RWPE2 (cell line): Measurements from ENCODE around the gene SLC8A2.

ENCODE experiments used
- ATAC-seq: fragments of 200-7000 bp; cut with Tn5 transposase; 3 replicates; pipeline ENCODE4 v1.9.1; 2021; ENCODE audit warnings: low read depth
- DNase-seq: peaks from one replicate; pipeline ENCODE4 v3.0.0-alpha.2; 2020; ENCODE audit warnings: low spot score
- H3K27ac ChIP-seq: fragments of 450-650 bp; 2 replicates; pipeline ENCODE4 v1.5.1; 2017; ENCODE audit warnings: mild to moderate bottlenecking; ENCODE audit not compliant: poor library complexity, severe bottlenecking
- H3K27me3 ChIP-seq: fragments of 250-450 bp; sonication (Bioruptor Pico); 2 replicates; pipeline ENCODE4 v1.5.1; 2021; ENCODE audit warnings: mild to moderate bottlenecking, moderate library complexity; ENCODE audit not compliant: insufficient read depth, poor library complexity, severe bottlenecking
- H3K36me3 ChIP-seq: fragments of 250-450 bp; sonication (Bioruptor Pico); 2 replicates; pipeline ENCODE4 v1.5.1; 2020; ENCODE audit warnings: low read depth, mild to moderate bottlenecking, moderate library complexity
- H3K4me1 ChIP-seq: fragments of 250-450 bp; sonication (Bioruptor Pico); 2 replicates; pipeline ENCODE4 v1.5.1; 2021; ENCODE audit warnings: mild to moderate bottlenecking, moderate library complexity; ENCODE audit not compliant: insufficient read depth, poor library complexity, severe bottlenecking
- H3K4me3 ChIP-seq: fragments of 250-450 bp; sonication (Bioruptor Pico); 2 replicates; pipeline ENCODE4 v1.5.1; 2021; ENCODE audit warnings: mild to moderate bottlenecking, moderate library complexity; ENCODE audit not compliant: severe bottlenecking
- H3K9me3 ChIP-seq: fragments of 250-450 bp; sonication (Bioruptor Pico); 2 replicates; pipeline ENCODE4 v1.5.1; 2021; ENCODE audit warnings: mild to moderate bottlenecking, moderate library complexity; ENCODE audit not compliant: severe bottlenecking
- TF ChIP-seq, protein P1 (sequence below): fragments of 450-650 bp; IDR thresholded peaks from one replicate; pipeline ENCODE4 v1.5.1; 2017; ENCODE audit warnings: mild to moderate bottlenecking, moderate library complexity; ENCODE audit not compliant: poor library complexity, severe bottlenecking

SLC8A2 gene

DNA sequence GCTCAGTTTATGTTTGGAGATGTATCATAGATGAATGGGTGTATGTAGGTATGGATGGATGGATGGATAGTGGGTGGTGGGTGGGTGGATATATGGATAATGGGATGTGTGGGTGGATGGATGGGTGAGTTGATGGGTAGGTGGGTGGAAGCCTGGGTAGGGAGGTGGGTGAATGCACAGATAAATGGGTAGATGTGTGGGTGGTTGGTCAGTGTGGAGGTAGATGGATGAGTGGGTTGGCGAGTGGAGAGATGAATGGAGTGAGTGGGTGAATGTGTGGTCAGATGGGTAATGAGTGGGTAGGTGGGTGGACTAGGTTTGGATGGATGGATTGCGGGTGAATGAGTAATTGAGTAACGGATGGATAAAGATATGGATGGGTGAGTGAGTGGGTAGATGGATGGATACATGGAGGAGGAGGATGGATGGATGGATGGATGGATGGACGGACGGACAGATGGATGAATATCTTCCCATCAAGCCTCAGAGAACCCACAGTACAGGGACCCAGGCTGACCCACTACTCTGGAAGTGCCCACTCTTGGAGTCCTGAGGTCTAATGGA, 65.8 kb downstream of the SLC8A2 start:
- Histone ChIP-seq H3K4me1 (no peaks in the 10 kb centered on the region), H3K4me3 (no peak overlapping the region), H3K27me3 (peaks cover 7% of the 10 kb centered on the region), H3K9me3 (no peaks in the 10 kb centered on the region), H3K36me3 (no peaks in the 10 kb centered on the region), H3K27ac (no peak overlapping the region)
- ATAC-seq (no peak), DNase-seq (no peak)
- TF ChIP-seq, protein P1, sequence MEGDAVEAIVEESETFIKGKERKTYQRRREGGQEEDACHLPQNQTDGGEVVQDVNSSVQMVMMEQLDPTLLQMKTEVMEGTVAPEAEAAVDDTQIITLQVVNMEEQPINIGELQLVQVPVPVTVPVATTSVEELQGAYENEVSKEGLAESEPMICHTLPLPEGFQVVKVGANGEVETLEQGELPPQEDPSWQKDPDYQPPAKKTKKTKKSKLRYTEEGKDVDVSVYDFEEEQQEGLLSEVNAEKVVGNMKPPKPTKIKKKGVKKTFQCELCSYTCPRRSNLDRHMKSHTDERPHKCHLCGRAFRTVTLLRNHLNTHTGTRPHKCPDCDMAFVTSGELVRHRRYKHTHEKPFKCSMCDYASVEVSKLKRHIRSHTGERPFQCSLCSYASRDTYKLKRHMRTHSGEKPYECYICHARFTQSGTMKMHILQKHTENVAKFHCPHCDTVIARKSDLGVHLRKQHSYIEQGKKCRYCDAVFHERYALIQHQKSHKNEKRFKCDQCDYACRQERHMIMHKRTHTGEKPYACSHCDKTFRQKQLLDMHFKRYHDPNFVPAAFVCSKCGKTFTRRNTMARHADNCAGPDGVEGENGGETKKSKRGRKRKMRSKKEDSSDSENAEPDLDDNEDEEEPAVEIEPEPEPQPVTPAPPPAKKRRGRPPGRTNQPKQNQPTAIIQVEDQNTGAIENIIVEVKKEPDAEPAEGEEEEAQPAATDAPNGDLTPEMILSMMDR = no peak

DNA sequence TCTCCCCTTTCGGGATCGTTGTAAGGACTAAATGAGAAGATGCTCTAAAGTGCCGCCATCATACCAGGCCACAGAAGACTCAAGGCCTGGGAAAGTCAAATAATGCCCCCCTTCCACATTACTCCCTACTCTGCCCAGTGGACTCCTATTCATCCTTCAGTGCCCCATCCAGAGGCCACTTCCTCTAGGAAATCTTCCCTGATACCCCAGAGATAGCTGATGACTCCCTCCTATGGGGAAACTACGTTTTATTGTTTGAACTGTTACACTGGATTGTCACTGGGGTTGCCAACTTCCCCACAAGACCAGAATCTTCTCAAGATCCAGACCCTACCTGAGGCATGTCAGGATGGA, 66.5 kb downstream of the SLC8A2 start:
- no peaks in the 10 kb centered on the region for H3K4me1 ChIP-seq
- no peak overlapping the region for H3K27ac ChIP-seq
- no peak overlapping the region for H3K4me3 ChIP-seq
- DNase-seq = no peak
- ATAC-seq = no peak
- TF ChIP-seq, protein P1 = no peak
- H3K9me3 ChIP-seq = no peaks in the 10 kb centered on the region
- H3K27me3 ChIP-seq = peaks cover 7% of the 10 kb centered on the region
- H3K36me3 ChIP-seq = no peaks in the 10 kb centered on the region

DNA sequence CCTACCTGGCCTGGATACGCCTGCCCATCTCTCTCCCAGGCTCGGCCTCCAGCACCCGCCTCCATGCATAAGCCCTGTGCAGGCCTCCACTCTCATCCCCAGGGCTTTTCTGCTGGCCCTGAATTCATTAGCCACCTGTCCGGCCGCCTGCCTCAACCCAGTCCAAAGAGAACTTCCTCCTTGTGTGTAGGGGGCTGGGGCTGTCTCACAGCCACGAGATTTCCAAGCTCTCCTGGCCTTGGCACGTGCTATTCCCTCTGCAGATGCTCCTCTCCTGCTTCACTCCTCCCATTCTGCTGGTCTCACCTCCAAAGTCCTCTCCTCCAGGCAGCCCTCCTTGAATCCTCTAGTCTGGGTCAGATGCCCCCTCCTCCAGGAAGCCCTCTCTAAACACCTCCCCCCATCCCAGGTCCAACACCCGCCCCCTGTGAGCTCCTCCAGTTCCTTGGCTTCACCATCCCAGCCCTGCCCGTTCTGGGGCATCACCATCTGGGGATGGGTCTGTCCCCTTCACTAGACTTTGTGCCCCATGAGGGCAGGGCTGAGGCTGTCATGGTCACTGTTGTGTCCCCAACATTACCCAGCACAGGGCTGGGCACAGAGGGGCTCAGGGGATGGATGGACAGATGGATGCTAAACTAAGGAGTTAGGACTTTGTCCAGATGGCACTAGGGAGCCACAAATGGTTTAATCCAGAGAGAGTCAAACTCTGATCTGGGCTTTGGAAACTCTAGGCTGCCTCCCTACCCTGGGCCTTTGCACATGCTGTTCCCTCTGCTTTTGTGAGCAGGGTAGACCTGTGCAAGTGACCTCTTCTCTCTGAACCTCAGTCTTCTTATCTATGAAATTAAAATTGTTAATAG, 67.1 kb downstream of the SLC8A2 start:
- H3K27me3 ChIP-seq = peaks cover 7% of the 10 kb centered on the region
- DNase-seq = no peak

DNA sequence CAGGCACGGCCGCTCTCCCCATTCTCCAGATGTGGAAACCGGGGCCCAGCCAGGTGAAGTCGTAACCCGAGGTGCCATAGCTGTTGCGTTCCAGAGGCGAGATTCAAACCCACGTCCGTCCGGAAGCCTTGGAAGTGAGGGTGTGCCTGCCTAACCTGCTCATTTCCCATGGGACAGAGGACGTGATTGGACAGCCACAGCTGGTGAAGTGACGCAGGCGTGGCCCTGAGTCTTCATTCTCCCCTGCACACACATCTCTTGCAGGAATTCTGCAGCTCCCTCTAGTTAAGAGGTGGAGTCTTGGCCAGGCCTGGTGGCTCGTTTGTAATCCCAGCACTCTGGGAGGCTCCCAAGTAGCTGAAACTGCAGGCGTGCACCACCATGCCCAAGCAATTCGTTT, 69.2 kb downstream of the SLC8A2 start:
- H3K36me3 ChIP-seq = no peaks in the 10 kb centered on the region
- DNase-seq = no peak
- TF ChIP-seq, protein P1 = no peak
- no peak overlapping the region for H3K4me3 ChIP-seq
- H3K27me3 ChIP-seq = peaks cover 7% of the 10 kb centered on the region
- H3K27ac ChIP-seq = no peak overlapping the region
- ATAC-seq = no peak
- no peaks in the 10 kb centered on the region for H3K9me3 ChIP-seq
- no peaks in the 10 kb centered on the region for H3K4me1 ChIP-seq

More for the DNA sequence above, 67.1 kb downstream of the SLC8A2 start:
- no peak for ATAC-seq
- H3K4me3 ChIP-seq = no peak overlapping the region
- H3K9me3 ChIP-seq = no peaks in the 10 kb centered on the region
- H3K27ac ChIP-seq = no peak overlapping the region
- TF ChIP-seq, protein P1 = no peak
- no peaks in the 10 kb centered on the region for H3K36me3 ChIP-seq
- H3K4me1 ChIP-seq = no peaks in the 10 kb centered on the region
